H9 (cell line): ENCODE results near the gene CEACAM20. TPM values are rescaled to one million over a fixed set of nuclear protein-coding genes. Genes with fewer than 3 reads are reported as not detected.

ENCODE experiments used
- DNase-seq: peaks from one replicate; pipeline ENCODE4 v3.0.0-alpha.2; 2017
- H2AFZ ChIP-seq: one replicate; pipeline ENCODE4 v1.6.1; 2013; ENCODE audit warnings: mild to moderate bottlenecking, low read length, control low read depth, moderate library complexity
- H2AK5ac ChIP-seq: 2 replicates; pipeline ENCODE4 v1.6.1; 2013; ENCODE audit warnings: low read length, control low read depth, mixed read lengths; ENCODE audit not compliant: insufficient read length
- H2BK120ac ChIP-seq: one replicate; pipeline ENCODE4 v1.6.1; 2013; ENCODE audit warnings: low read depth, mild to moderate bottlenecking, low read length, control low read depth, inconsistent platforms; ENCODE audit not compliant: poor library complexity, severe bottlenecking
- H2BK12ac ChIP-seq: 2 replicates; pipeline ENCODE4 v1.6.1; 2013; ENCODE audit warnings: low read length, control low read depth, mixed read lengths, low read depth; ENCODE audit not compliant: insufficient read length
- H2BK15ac ChIP-seq: 2 replicates; pipeline ENCODE4 v1.6.1; 2013; ENCODE audit warnings: low read depth, low read length, control low read depth
- H2BK20ac ChIP-seq: one replicate; pipeline ENCODE4 v1.6.1; 2013; ENCODE audit warnings: low read depth, mild to moderate bottlenecking, low read length, control low read depth, inconsistent platforms; ENCODE audit not compliant: poor library complexity, severe bottlenecking
- H2BK5ac ChIP-seq: 2 replicates; pipeline ENCODE4 v1.6.1; 2013; ENCODE audit warnings: low read length, control low read depth, mixed read lengths; ENCODE audit not compliant: insufficient read length
- H3K14ac ChIP-seq: 2 replicates; pipeline ENCODE4 v1.6.1; 2013; ENCODE audit warnings: low read length, control low read depth; ENCODE audit not compliant: insufficient read depth
- H3K18ac ChIP-seq: 2 replicates; pipeline ENCODE4 v1.6.1; 2013; ENCODE audit warnings: low read depth, mild to moderate bottlenecking, mixed read lengths, low read length, control low read depth; ENCODE audit not compliant: insufficient read length
- H3K23ac ChIP-seq: 2 replicates; pipeline ENCODE4 v1.6.1; 2013; ENCODE audit warnings: low read length, control low read depth, mixed read lengths, low read depth; ENCODE audit not compliant: insufficient read length
- H3K23me2 ChIP-seq: 2 replicates; pipeline ENCODE4 v1.6.1; 2013; ENCODE audit warnings: low read depth, mild to moderate bottlenecking, mixed read lengths, low read length, control low read depth; ENCODE audit not compliant: insufficient read length, poor library complexity, severe bottlenecking
- H3K27ac ChIP-seq: 2 replicates; pipeline ENCODE4 v1.5.1; 2013; ENCODE audit warnings: low read length, control low read depth, mixed read lengths, low read depth; ENCODE audit not compliant: insufficient read length
- H3K27me3 ChIP-seq: 2 replicates; pipeline ENCODE4 v1.6.1; 2013; ENCODE audit warnings: low read length, control low read depth, inconsistent platforms; ENCODE audit not compliant: insufficient read depth
- H3K4ac ChIP-seq: 2 replicates; pipeline ENCODE4 v1.6.1; 2013; ENCODE audit warnings: low read depth, mild to moderate bottlenecking, control low read depth, inconsistent platforms, low read length, moderate library complexity
- H3K4me1 ChIP-seq: 2 replicates; pipeline ENCODE4 v1.6.1; 2013; ENCODE audit warnings: low read length, control low read depth, inconsistent platforms; ENCODE audit not compliant: insufficient read depth
- H3K4me2 ChIP-seq: 2 replicates; pipeline ENCODE4 v1.6.1; 2013; ENCODE audit warnings: low read length, control low read depth, mixed read lengths; ENCODE audit not compliant: insufficient read length, insufficient read depth
- H3K56ac ChIP-seq: 2 replicates; pipeline ENCODE4 v1.6.1; 2013; ENCODE audit warnings: low read depth, mild to moderate bottlenecking, mixed read lengths, low read length, control low read depth; ENCODE audit not compliant: insufficient read length
- H3K79me1 ChIP-seq: 2 replicates; pipeline ENCODE4 v1.6.1; 2013; ENCODE audit warnings: low read depth, mild to moderate bottlenecking, moderate library complexity, low read length, control low read depth, inconsistent platforms; ENCODE audit not compliant: insufficient read depth, poor library complexity, severe bottlenecking
- H3K79me2 ChIP-seq: 2 replicates; pipeline ENCODE4 v1.6.1; 2013; ENCODE audit warnings: low read length, control low read depth, inconsistent platforms; ENCODE audit not compliant: insufficient read depth
- H3K9ac ChIP-seq: 2 replicates; pipeline ENCODE4 v1.6.1; 2013; ENCODE audit warnings: low read length, control low read depth, mixed read lengths; ENCODE audit not compliant: insufficient read length; ENCODE audit errors: extremely low read depth
- H3K9me3 ChIP-seq: one replicate; pipeline ENCODE4 v1.6.1; 2013; ENCODE audit warnings: low read depth, low read length, inconsistent platforms; ENCODE audit not compliant: control insufficient read depth
- H3T11ph ChIP-seq: one replicate; pipeline ENCODE4 v1.6.1; 2013; ENCODE audit warnings: mild to moderate bottlenecking, low read length, control low read depth, inconsistent platforms
- H4K20me1 ChIP-seq: one replicate; pipeline ENCODE4 v1.6.1; 2013; ENCODE audit not compliant: control insufficient read depth, insufficient read length, insufficient read depth
- H4K5ac ChIP-seq: 2 replicates; pipeline ENCODE4 v1.6.1; 2013; ENCODE audit warnings: low read depth, mild to moderate bottlenecking, mixed read lengths, low read length, control low read depth; ENCODE audit not compliant: insufficient read length
- H4K8ac ChIP-seq: replicated peaks from 2 replicates; pipeline ENCODE4 v1.6.1; 2013; ENCODE audit warnings: low read length, control low read depth, mixed read lengths, low read depth; ENCODE audit not compliant: insufficient read length
- H4K91ac ChIP-seq: 2 replicates; pipeline ENCODE4 v1.6.1; 2013; ENCODE audit warnings: low read depth, mild to moderate bottlenecking, moderate library complexity, mixed read lengths, low read length, control low read depth; ENCODE audit not compliant: insufficient read length
- H3K27ac Mint-ChIP-seq, 3 experiments: 2 replicates in 2 of 3; 3 replicates in 1 of 3; pipeline ENCODE4 v1.8.0; 2020 to 2021; ENCODE audit warnings: mixed read lengths in 3 of 3, mild to moderate bottlenecking in 1 of 3, moderate library complexity in 1 of 3
- H3K27me3 Mint-ChIP-seq: 2 replicates; pipeline ENCODE4 v1.8.0; 2021; ENCODE audit warnings: low read depth, mild to moderate bottlenecking, moderate library complexity, mixed read lengths
- H3K36me3 Mint-ChIP-seq, 3 experiments: 2 replicates in 2 of 3; 3 replicates in 1 of 3; pipeline ENCODE4 v1.8.0; 2020 to 2021; ENCODE audit warnings: low read depth in 3 of 3, mixed read lengths in 3 of 3; ENCODE audit not compliant: insufficient read depth in 1 of 3
- H3K4me1 Mint-ChIP-seq, 2 experiments: 2 replicates each; pipeline ENCODE4 v1.8.0; 2020; ENCODE audit warnings: mixed read lengths in 2 of 2
- H3K4me3 Mint-ChIP-seq, 2 experiments: 2 replicates in 1 of 2; 3 replicates in 1 of 2; pipeline ENCODE4 v1.8.0; 2020 to 2021; ENCODE audit warnings: mild to moderate bottlenecking in 2 of 2, mixed read lengths in 2 of 2, moderate library complexity in 1 of 2
- H3K9me3 Mint-ChIP-seq, 2 experiments: 2 replicates in 1 of 2; 3 replicates in 1 of 2; pipeline ENCODE4 v1.8.0; 2020; ENCODE audit warnings: mild to moderate bottlenecking in 2 of 2, mixed read lengths in 2 of 2, moderate library complexity in 1 of 2
- CTCF ChIP-seq: fragments of 200-600 bp; sonication (generic); conservative IDR thresholded peaks from 3 replicates; pipeline ENCODE4 v1.8.0; 2021; ENCODE audit warnings: antibody characterized with exemption, mild to moderate bottlenecking
- WGBS: extraction: QIAGEN DNeasy Blood & Tissue Kit; methylation state at CpG from one replicate; pipeline ENCODE4 v1.1.7; 2013; ENCODE audit warnings: missing lambda C conversion rate, low lambda C conversion rate, mixed read lengths; ENCODE audit not compliant: insufficient read length; ENCODE audit errors: extremely low coverage; 5-methylcytosine and 5-hydroxymethylcytosine counted together
- total RNA-seq: library from RNA; stranded (reverse); gene quantifications from 2 replicates; pipeline ENCODE4 v1.2.1, GENCODE V29; 2021

The CEACAM20 gene
- total RNA-seq, 1 experiment from 2014 or later, result not detected

DNA sequence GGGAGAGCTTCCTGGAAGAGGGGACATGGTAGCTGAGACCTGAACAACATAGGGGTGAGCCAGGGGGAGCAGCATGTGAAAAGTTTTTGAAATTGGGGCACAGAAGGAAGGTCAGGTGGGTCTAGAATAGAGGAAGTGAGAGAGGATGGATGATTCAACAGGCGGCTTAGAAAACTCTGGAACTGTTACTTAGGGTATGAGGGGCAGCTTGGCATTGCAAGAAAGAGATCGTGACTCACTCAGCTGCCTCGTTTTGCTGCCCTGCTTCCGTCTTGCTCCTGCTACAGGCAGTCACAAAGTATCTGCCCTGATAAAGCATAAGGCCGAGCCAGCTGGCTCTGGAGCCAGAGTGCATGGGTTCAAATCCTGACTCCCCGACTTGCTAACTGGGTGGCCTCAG is 1.3 kb upstream of the CEACAM20 start:
- no peak overlapping the region for H2AK5ac ChIP-seq
- no CpG with 5 or more reads among the region's 6 CpGs for WGBS
- H3K4me1 Mint-ChIP-seq, result no peaks in the 10 kb centered on the region
- no peak overlapping the region for H3K4me3 Mint-ChIP-seq
- no peak overlapping the region for H2BK5ac ChIP-seq
- H4K5ac ChIP-seq, result no peak overlapping the region
- H3K4me1 ChIP-seq, result no peaks in the 10 kb centered on the region
- no peak overlapping the region for H2BK12ac ChIP-seq
- H3T11ph ChIP-seq, result no peak overlapping the region
- no peaks in the 10 kb centered on the region for H4K20me1 ChIP-seq
- H3K36me3 Mint-ChIP-seq, result peaks cover 0 to 6% (median 0%) of the 10 kb centered on the region in 3 experiments; a peak in 3 of 7 replicates
- no peak overlapping the region for H3K27ac ChIP-seq
- no peak overlapping the region for H2BK15ac ChIP-seq
- no peak overlapping the region for H2BK120ac ChIP-seq
- H3K4me2 ChIP-seq, result no peak overlapping the region
- no peak overlapping the region for H3K18ac ChIP-seq
- H2AFZ ChIP-seq, result no peak overlapping the region
- peaks cover 56% of the 10 kb centered on the region for H3K27me3 Mint-ChIP-seq
- no peak overlapping the region for H3K23ac ChIP-seq
- H3K79me2 ChIP-seq, result no peaks in the 10 kb centered on the region
- H3K79me1 ChIP-seq, result no peaks in the 10 kb centered on the region
- no peak overlapping the region for H4K8ac ChIP-seq
- H3K9me3 Mint-ChIP-seq, result peaks cover 72 to 82% of the 10 kb centered on the region in 2 experiments
- no peaks in the 10 kb centered on the region for H3K23me2 ChIP-seq
- H3K14ac ChIP-seq, result no peak overlapping the region
- H2BK20ac ChIP-seq, result no peak overlapping the region
- no peak overlapping the region for H3K4ac ChIP-seq
- no peaks in the 10 kb centered on the region for H3K9me3 ChIP-seq
- no peak overlapping the region for H4K91ac ChIP-seq
- no peak overlapping the region for H3K56ac ChIP-seq
- TF ChIP-seq CTCF, result no peak
- H3K9ac ChIP-seq, result no peak overlapping the region
- DNase-seq, result no peak
- H3K27me3 ChIP-seq, result no peaks in the 10 kb centered on the region
- H3K27ac Mint-ChIP-seq, result no peak overlapping the region
